Breast epithelium (tissue), 4 donors: ENCODE data around the gene MGME1. TPM values are rescaled to one million over a fixed set of nuclear protein-coding genes. Genes with fewer than 3 reads are reported as not detected.
"Not testable (repeated sequence)": the region's sequence is repeated elsewhere in the genome, so short reads cannot be mapped to it uniquely, and the experiment has no call there.

ENCODE experiments used
- DNase-seq, 2 donors: peaks; one replicate each; pipeline ENCODE4 v3.0.0-alpha.2; 2019; ENCODE audit warnings: low spot score in 2 of 2
- H3K27ac ChIP-seq, 2 donors: fragments of 200-600 bp; sonication (generic) in 1 of 2; one replicate each; pipeline ENCODE4 v1.5.1; 2016 to 2019; ENCODE audit warnings: mild to moderate bottlenecking in 1 of 2
- H3K27me3 ChIP-seq, 2 donors: fragments of 200-600 bp; sonication (generic) in 1 of 2; one replicate each; pipeline versions ENCODE4 v1.5.1 to v1.6.0; 2017 to 2019; ENCODE audit warnings: control low read depth in 1 of 2, mild to moderate bottlenecking in 1 of 2
- H3K36me3 ChIP-seq: fragments of 200-600 bp; one replicate; pipeline ENCODE4 v1.5.1; 2019
- H3K4me1 ChIP-seq, 2 donors: fragments of 200-600 bp; sonication (generic); one replicate each; pipeline ENCODE4 v1.5.1; 2016 to 2019; ENCODE audit warnings: control low read depth in 1 of 2
- H3K4me3 ChIP-seq, 3 donors: fragments of 200-600 bp; sonication (generic); 1 replicate in 2 of 3; 2 replicates in 1 of 3; pipeline ENCODE4 v1.5.1; 2016 to 2019; ENCODE audit warnings: mild to moderate bottlenecking in 3 of 3, moderate library complexity in 2 of 3
- H3K9me3 ChIP-seq, 2 donors: fragments of 200-600 bp; sonication (generic) in 1 of 2; one replicate each; pipeline ENCODE4 v1.5.1; 2016 to 2019; ENCODE audit warnings: control low read depth in 1 of 2
- POLR2A ChIP-seq: fragments of 450-650 bp; IDR thresholded peaks from one replicate; pipeline ENCODE4 v1.6.1; 2016; ENCODE audit warnings: antibody characterized with exemption, mild to moderate bottlenecking, moderate library complexity
- POLR2AphosphoS5 ChIP-seq, 3 donors: sonication (generic); formaldehyde crosslinking; IDR thresholded peaks; one replicate each; pipeline ENCODE4 v1.6.1; 2017; ENCODE audit warnings: antibody characterized with exemption in 3 of 3
- intact Hi-C: fragments of 100-400 bp; cut with DNase I; formaldehyde crosslinking; loops from one replicate; pipeline ENCODE4 v1.15.1; 2023; ENCODE audit warnings: low total_unique reads
- total RNA-seq, 3 donors: library from RNA; depleted of rRNA; stranded (reverse); fragments of >200 nt; gene quantifications; one replicate each; pipeline ENCODE4 v1.1.0, GENCODE V29; 2016
- TF ChIP-seq, protein P1 (sequence below), 3 donors: fragments of 450-650 bp; IDR thresholded peaks; one replicate each; pipeline ENCODE4 v1.5.1; 2016 to 2017; ENCODE audit warnings: antibody characterized with exemption in 3 of 3, mild to moderate bottlenecking in 3 of 3, moderate library complexity in 3 of 3

The MGME1 gene
- total RNA-seq, 3 donors from 2014 or later: 7.8 to 26.2 (median 18.7) TPM

DNA sequence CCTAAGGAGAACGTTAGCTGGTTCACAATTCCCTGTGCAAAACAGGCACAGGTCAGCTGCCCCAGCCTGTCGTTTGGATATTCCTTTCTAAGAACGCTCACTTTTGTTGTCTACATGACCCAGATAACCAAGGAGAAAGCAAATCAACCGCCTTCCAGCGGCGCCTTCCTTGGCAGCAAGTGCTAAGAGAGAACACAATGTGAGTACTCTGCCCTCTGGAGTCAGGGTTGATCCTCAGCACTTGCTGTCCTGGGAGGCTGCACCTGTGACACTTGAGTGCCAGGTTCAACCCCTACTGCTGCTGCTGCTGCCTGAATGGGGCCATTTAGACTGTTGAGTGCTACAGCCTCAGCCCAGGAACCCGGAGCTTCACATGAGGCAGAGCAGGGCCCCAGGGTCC, 52.1 kb downstream of the MGME1 start:
- Histone ChIP-seq H3K36me3 (no peaks in the 10 kb centered on the region), H3K4me3 (no peak overlapping the region), H3K4me1 (no peaks in the 10 kb centered on the region), H3K9me3 (no peaks in the 10 kb centered on the region), H3K27ac (no peak overlapping the region), H3K27me3 (no peaks in the 10 kb centered on the region)
- no peak for DNase-seq
- intact Hi-C loops: no loop called here
- TF ChIP-seq POLR2A: no peak
- TF ChIP-seq POLR2AphosphoS5 (IDR thresholded peaks at IDR 0.05): no peak
- TF ChIP-seq, protein P1, sequence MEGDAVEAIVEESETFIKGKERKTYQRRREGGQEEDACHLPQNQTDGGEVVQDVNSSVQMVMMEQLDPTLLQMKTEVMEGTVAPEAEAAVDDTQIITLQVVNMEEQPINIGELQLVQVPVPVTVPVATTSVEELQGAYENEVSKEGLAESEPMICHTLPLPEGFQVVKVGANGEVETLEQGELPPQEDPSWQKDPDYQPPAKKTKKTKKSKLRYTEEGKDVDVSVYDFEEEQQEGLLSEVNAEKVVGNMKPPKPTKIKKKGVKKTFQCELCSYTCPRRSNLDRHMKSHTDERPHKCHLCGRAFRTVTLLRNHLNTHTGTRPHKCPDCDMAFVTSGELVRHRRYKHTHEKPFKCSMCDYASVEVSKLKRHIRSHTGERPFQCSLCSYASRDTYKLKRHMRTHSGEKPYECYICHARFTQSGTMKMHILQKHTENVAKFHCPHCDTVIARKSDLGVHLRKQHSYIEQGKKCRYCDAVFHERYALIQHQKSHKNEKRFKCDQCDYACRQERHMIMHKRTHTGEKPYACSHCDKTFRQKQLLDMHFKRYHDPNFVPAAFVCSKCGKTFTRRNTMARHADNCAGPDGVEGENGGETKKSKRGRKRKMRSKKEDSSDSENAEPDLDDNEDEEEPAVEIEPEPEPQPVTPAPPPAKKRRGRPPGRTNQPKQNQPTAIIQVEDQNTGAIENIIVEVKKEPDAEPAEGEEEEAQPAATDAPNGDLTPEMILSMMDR (IDR thresholded peaks at IDR 0.05): no peak

DNA sequence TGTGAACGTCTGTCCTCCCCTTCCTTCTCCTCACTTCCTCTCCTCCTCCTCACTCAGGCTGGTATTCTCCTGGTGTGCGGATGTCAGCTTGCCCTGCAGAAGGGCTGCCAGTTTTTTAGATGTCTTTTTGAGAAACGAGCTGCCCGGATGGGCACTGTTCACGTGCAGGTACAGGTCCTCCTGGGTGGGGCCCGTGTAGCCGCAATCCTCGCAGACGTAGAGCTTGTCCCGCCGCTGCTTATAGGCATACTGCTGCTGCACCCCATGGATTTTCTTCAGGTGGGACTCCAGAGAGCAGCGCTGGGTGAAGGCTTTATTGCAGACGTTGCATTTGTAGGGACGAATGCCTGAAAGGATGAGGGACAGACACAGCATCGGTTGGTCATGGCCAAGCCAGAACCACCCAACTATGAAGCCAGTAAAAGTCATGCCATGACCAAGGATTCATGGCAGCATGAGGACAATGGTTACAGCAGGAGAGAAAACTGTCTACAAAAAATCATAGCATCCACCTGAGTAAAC, 55.8 kb downstream of the MGME1 start:
- Histone ChIP-seq H3K4me3 (no peak overlapping the region), H3K9me3 (no peaks in the 10 kb centered on the region), H3K27ac (no peak overlapping the region), H3K36me3 (no peaks in the 10 kb centered on the region), H3K4me1 (no peaks in the 10 kb centered on the region), H3K27me3 (no peaks in the 10 kb centered on the region)
- TF ChIP-seq POLR2A: no peak
- DNase-seq: no peak
- intact Hi-C loops: loop anchor here (1.0 kb wide), 1 partner anchor 15 kb away; no protein-coding TSS in a partner anchor

DNA sequence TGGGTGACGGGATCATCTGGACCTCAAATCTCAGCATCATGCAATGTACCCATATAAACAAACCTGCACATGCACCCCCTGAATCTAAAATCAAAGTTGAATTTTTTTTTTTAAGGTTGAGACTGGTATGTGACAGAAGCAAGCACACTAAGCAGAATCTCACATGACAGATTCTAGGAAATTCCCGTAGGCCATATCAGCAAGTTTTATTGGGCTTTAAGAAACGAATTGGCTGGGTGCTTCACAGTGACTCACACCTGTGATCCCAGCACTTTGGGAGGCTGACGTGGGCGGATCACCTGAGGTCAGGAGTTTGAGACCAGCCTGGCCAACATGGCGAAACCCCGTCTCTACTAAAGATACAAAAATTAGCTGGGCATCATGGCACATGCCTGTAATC, 58.2 kb downstream of the MGME1 start:
- H3K4me1 ChIP-seq, H3K9me3 ChIP-seq, H3K36me3 ChIP-seq, intact Hi-C loops, H3K27ac ChIP-seq, DNase-seq, H3K27me3 ChIP-seq, H3K4me3 ChIP-seq: not testable (repeated sequence)

DNA sequence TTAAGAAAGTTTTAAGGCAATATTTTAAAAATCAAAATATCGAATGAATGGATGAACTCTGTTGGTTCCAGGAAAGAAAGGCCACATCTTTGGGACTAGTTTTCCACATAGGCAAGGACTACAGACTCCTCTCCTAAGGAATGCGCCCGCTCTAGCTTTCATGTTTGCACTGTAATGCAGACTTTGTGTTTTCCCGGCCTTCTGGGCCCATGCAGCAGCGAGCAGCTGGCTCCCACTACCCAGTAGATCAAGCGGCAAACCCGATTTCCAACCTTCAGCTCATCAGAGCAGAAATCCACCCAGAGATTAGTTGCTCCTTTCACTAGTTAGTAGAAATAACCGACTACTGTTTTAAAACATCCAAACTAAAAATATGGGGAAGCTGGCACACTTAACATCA, 61.2 kb downstream of the MGME1 start:
- H3K9me3 ChIP-seq: no peaks in the 10 kb centered on the region
- H3K27me3 ChIP-seq: no peaks in the 10 kb centered on the region
- H3K27ac ChIP-seq: no peak overlapping the region
- H3K4me3 ChIP-seq: no peak overlapping the region
- DNase-seq: no peak
- no peaks in the 10 kb centered on the region for H3K36me3 ChIP-seq
- H3K4me1 ChIP-seq: no peaks in the 10 kb centered on the region
- intact Hi-C loops: no loop called here
- TF ChIP-seq POLR2A (no peak), POLR2AphosphoS5 (IDR thresholded peaks at IDR 0.05) (no peak)
- TF ChIP-seq, protein P1 (IDR thresholded peaks at IDR 0.05): no peak

DNA sequence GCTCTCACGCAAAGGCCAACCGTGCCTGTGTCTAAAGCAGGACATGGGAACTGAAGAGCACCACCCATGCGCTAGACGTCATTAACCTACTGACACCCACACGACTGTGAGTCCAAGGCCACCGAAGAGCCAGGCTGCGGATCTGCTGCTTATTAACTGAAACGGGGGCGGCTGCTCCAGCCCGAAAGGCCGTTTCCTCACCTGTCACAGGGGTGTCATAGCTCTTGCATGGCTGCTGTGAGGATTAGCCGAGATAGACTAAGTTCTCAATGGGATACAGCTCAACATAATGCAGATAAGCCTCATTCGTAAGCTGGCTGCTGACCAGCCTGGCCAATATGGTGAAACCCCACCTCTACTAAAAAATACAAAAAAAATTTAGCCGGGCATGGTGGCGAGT, 62.2 kb downstream of the MGME1 start:
- no peak for TF ChIP-seq POLR2A
- intact Hi-C loops: no loop called here
- Histone ChIP-seq H3K27me3 (no peaks in the 10 kb centered on the region), H3K36me3 (no peaks in the 10 kb centered on the region), H3K9me3 (no peaks in the 10 kb centered on the region), H3K4me1 (no peaks in the 10 kb centered on the region), H3K27ac (no peak overlapping the region), H3K4me3 (no peak overlapping the region)
- DNase-seq: no peak

DNA sequence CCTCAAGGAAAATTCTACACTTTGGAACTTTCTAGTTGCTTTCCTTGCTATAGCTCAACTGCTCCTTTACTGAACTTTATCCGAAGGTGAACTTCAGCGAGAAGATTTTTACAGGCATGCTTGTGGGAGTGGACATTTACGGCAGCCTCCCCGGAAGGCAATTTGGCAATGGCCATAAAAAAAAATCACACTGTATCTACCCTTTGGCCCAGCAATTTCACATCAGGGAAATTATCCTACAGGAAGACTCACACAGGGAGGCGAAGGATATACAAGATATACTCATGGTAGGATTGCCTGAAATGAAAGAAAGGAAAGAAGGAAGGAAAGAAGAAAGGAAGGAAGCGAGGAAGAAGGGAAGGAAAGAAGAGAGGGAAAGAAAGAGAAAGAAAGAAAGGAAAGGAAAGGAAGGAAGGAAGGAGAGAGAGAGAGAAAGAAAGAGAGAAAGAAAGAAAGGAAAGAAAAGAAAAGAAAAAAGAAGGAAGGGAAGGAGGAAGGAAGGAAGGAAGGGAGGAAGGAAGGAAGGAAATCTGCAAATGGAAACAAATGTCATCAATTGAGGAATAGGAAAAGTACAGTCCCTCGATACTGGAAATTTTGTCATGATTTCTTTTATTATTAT, 63.2 kb downstream of the MGME1 start:
- Histone ChIP-seq H3K4me3 (no peak overlapping the region), H3K36me3 (no peaks in the 10 kb centered on the region), H3K4me1 (no peaks in the 10 kb centered on the region), H3K27me3 (no peaks in the 10 kb centered on the region), H3K9me3 (no peaks in the 10 kb centered on the region), H3K27ac (no peak overlapping the region)
- TF ChIP-seq POLR2A (no peak), POLR2AphosphoS5 (IDR thresholded peaks at IDR 0.05) (no peak)
- TF ChIP-seq, protein P1 (IDR thresholded peaks at IDR 0.05): no peak
- intact Hi-C loops: no loop called here
- no peak for DNase-seq
